Vagina (tissue), 2 donors: ENCODE measurements around the gene HOXB7. TPM values are rescaled to one million over a fixed set of nuclear protein-coding genes. Genes with fewer than 3 reads are reported as not detected.

Source experiments
- DNase-seq, 2 donors: peaks; one replicate each; pipeline ENCODE4 v3.0.0-alpha.2; 2017; ENCODE audit errors: extremely low spot score in 2 of 2
- H3K27ac ChIP-seq: fragments of 200-600 bp; sonication (generic); one replicate; pipeline ENCODE4 v1.5.1; 2019
- H3K27me3 ChIP-seq: fragments of 200-600 bp; sonication (generic); one replicate; pipeline ENCODE4 v1.5.1; 2019
- H3K36me3 ChIP-seq, 2 donors: fragments of 200-600 bp; sonication (generic); one replicate each; pipeline ENCODE4 v1.5.1; 2017 to 2019
- H3K4me1 ChIP-seq: fragments of 200-600 bp; sonication (generic); one replicate; pipeline ENCODE4 v1.5.1; 2019
- H3K4me3 ChIP-seq, 2 donors: fragments of 200-600 bp; sonication (generic); 1 replicate in 1 of 2; 2 replicates in 1 of 2; pipeline ENCODE4 v1.5.1; 2016 to 2019
- H3K9me3 ChIP-seq: fragments of 200-600 bp; sonication (generic); one replicate; pipeline ENCODE4 v1.5.1; 2019
- POLR2A ChIP-seq, 2 donors: fragments of 450-650 bp; IDR thresholded peaks; one replicate each; pipeline ENCODE4 v1.6.1; 2017; ENCODE audit warnings: antibody characterized with exemption in 2 of 2, mild to moderate bottlenecking in 2 of 2, moderate library complexity in 2 of 2
- POLR2AphosphoS5 ChIP-seq, 2 donors: sonication (generic); formaldehyde crosslinking; IDR thresholded peaks; one replicate each; pipeline ENCODE4 v1.9.0; 2017; ENCODE audit warnings: antibody characterized with exemption in 2 of 2, mild to moderate bottlenecking in 2 of 2, low read depth in 1 of 2; ENCODE audit not compliant: insufficient read depth in 1 of 2
- intact Hi-C: fragments of 100-400 bp; cut with DNase I; formaldehyde crosslinking; loops from one replicate; pipeline ENCODE4 v1.15.1; 2023
- total RNA-seq: library from RNA; depleted of rRNA; stranded (reverse); fragments of >200 nt; gene quantifications from one replicate; pipeline ENCODE4 v1.2.3, GENCODE V29; 2016
- TF ChIP-seq, protein P1 (sequence below), 3 experiments: fragments of 450-650 bp in 2 of 3; fragments of 200-600 bp in 1 of 3; sonication (generic) in 1 of 3; IDR thresholded peaks; one replicate each; pipeline ENCODE4 v1.5.1; 2017 to 2019; ENCODE audit warnings: antibody characterized with exemption in 3 of 3, mild to moderate bottlenecking in 2 of 3, moderate library complexity in 2 of 3

The HOXB7 gene
- total RNA-seq, 1 donor from 2014 or later = 3.2 TPM

DNA sequence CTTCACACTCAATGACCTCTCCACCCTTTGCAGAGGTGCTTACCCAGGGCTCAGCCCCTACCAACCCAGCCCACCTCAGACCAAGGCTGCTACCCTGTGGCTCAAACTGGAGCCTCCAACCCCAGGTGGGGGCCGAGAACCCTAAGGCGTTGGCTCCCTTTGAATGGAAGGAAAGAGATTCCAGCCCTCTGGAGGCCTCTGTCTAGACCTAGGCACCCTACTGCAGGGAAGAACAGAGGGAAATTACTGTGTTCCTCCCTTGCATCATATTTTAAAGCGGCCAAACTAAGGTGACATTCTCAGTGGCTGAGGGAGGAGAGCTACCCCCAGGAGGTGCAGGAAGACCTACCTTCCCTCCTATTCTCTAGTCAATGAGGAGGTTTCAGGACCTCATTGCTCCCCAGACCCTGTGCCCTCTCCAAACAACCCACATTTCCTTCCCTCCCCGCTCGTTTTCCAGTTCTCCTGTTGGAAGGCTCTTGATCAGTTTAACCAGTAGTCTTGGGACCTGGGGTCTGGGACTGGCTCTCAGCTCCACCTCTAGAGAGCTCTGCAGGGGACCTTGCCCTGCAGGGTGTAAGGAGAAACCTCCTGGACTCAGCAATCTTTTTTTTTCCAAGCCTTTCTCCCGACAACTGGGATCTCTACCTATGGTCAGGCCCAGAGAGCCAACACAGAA is 9.8 kb upstream of the HOXB7 start:
- Histone ChIP-seq H3K4me1 (peaks cover 20% of the 10 kb centered on the region), H3K36me3 (no peaks in the 10 kb centered on the region), H3K4me3 (no peak overlapping the region), H3K27me3 (peaks cover 11% of the 10 kb centered on the region), H3K9me3 (no peaks in the 10 kb centered on the region), H3K27ac (no peak overlapping the region)
- TF ChIP-seq, protein P1, sequence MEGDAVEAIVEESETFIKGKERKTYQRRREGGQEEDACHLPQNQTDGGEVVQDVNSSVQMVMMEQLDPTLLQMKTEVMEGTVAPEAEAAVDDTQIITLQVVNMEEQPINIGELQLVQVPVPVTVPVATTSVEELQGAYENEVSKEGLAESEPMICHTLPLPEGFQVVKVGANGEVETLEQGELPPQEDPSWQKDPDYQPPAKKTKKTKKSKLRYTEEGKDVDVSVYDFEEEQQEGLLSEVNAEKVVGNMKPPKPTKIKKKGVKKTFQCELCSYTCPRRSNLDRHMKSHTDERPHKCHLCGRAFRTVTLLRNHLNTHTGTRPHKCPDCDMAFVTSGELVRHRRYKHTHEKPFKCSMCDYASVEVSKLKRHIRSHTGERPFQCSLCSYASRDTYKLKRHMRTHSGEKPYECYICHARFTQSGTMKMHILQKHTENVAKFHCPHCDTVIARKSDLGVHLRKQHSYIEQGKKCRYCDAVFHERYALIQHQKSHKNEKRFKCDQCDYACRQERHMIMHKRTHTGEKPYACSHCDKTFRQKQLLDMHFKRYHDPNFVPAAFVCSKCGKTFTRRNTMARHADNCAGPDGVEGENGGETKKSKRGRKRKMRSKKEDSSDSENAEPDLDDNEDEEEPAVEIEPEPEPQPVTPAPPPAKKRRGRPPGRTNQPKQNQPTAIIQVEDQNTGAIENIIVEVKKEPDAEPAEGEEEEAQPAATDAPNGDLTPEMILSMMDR (IDR thresholded peaks at IDR 0.05) = no peak
- TF ChIP-seq POLR2AphosphoS5 (IDR thresholded peaks at IDR 0.05; ENCODE audit: insufficient read depth in 1 of 2, low read depth in 1 of 2) = no peak
- TF ChIP-seq POLR2A (IDR thresholded peaks at IDR 0.05) = no peak
- DNase-seq = no peak
- intact Hi-C loops = no loop called here

- TF ChIP-seq POLR2A (IDR thresholded peaks at IDR 0.05) = no peak
- no peak for TF ChIP-seq POLR2AphosphoS5 (IDR thresholded peaks at IDR 0.05; ENCODE audit: insufficient read depth in 1 of 2, low read depth in 1 of 2)
- TF ChIP-seq, protein P1 (IDR thresholded peaks at IDR 0.05) = no peak
These were observed 9.1 kb upstream of the HOXB7 start for GRCh38 chr17:48619826-48620449.

DNA sequence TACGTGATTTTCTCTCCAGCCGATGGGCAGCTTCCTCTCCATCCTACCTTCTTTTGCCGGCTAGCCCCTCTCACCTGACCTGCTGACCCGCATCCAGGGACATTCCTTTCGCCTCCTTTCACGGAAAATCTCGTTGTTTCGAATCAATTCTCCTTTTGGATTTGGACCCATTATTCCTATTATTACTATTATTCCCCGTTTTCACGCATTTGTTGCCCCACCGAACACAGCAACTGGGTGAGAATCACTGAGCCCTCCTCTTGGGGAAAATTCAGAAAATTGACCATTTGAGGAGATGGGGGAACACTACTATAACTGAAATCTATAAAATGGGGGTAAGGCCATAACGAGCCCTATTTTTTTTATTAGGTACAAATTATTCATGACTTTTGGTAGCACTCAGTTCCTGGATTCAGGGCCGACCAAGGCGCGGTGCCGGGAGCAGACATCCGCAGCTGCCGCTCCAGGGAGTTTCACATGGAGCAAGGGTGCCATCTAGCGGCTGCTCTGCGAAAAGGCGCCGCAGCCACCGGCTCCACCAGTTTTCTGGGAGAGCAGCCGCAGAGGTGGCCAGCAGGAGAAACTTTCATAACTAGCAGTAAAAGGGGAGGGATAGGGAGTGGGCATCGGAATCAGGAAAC is 7.6 kb upstream of the HOXB7 start:
- DNase-seq = no peak

More at GRCh38 chr17:48619826-48620449, 9.1 kb upstream of the HOXB7 start:
- Histone ChIP-seq H3K27ac (no peak overlapping the region), H3K27me3 (peaks cover 12% of the 10 kb centered on the region), H3K9me3 (no peaks in the 10 kb centered on the region), H3K4me1 (peaks cover 13% of the 10 kb centered on the region), H3K4me3 (no peak overlapping the region), H3K36me3 (no peaks in the 10 kb centered on the region)
- intact Hi-C loops = no loop called here
- no peak for DNase-seq

GRCh38 chr17:48617471-48618255 is 6.8 kb upstream of the HOXB7 start:
- Histone ChIP-seq H3K27me3 (peaks cover 24% of the 10 kb centered on the region), H3K36me3 (no peaks in the 10 kb centered on the region), H3K9me3 (no peaks in the 10 kb centered on the region), H3K4me3 (no peak overlapping the region), H3K27ac (no peak overlapping the region), H3K4me1 (peaks cover 16% of the 10 kb centered on the region)
- TF ChIP-seq, protein P1 (IDR thresholded peaks at IDR 0.05) = no peak
- TF ChIP-seq POLR2A (IDR thresholded peaks at IDR 0.05) (no peak), POLR2AphosphoS5 (IDR thresholded peaks at IDR 0.05; ENCODE audit: insufficient read depth in 1 of 2, low read depth in 1 of 2) (no peak)
- no peak for DNase-seq
- intact Hi-C loops = no loop called here

More for the DNA sequence above, 7.6 kb upstream of the HOXB7 start:
- Histone ChIP-seq H3K27ac (no peak overlapping the region), H3K4me3 (no peak overlapping the region), H3K4me1 (peaks cover 16% of the 10 kb centered on the region), H3K36me3 (no peaks in the 10 kb centered on the region), H3K27me3 (peaks cover 17% of the 10 kb centered on the region), H3K9me3 (no peaks in the 10 kb centered on the region)
- intact Hi-C loops = no loop called here
- TF ChIP-seq POLR2A (IDR thresholded peaks at IDR 0.05) = no peak
- TF ChIP-seq, protein P1 (IDR thresholded peaks at IDR 0.05) = peak; percentile 79 to 98 (median 97)
- TF ChIP-seq POLR2AphosphoS5 (IDR thresholded peaks at IDR 0.05; ENCODE audit: insufficient read depth in 1 of 2, low read depth in 1 of 2) = peak in 1 of 2 donors; percentile 48
